Gastrocnemius medialis (tissue), 4 donors: ENCODE measurements around the gene ARL5C. TPM values are rescaled to one million over a fixed set of nuclear protein-coding genes. Genes with fewer than 3 reads are reported as not detected.

Experiments
- ATAC-seq, 2 donors: fragments of 150-250 bp; one replicate each; pipeline ENCODE4 v1.9.1; 2016
- DNase-seq, 2 donors: peaks; one replicate each; pipeline ENCODE4 v3.0.0-alpha.2; 2019
- H3K27ac ChIP-seq, 4 donors: fragments of 200-600 bp; sonication (generic); 1 replicate in 1 of 4; 2 replicates in 3 of 4; pipeline ENCODE4 v1.5.1; 2016 to 2018; ENCODE audit warnings: mild to moderate bottlenecking in 2 of 4, moderate library complexity in 1 of 4
- H3K27me3 ChIP-seq, 3 donors: fragments of 200-600 bp; sonication (generic) in 2 of 3; 1 replicate in 1 of 3; 2 replicates in 2 of 3; pipeline versions ENCODE4 v1.5.1 to v1.6.0; 2016 to 2019; ENCODE audit warnings: mild to moderate bottlenecking in 1 of 3, moderate library complexity in 1 of 3
- H3K36me3 ChIP-seq, 2 donors: fragments of 200-600 bp; sonication (generic) in 1 of 2; one replicate each; pipeline ENCODE4 v1.5.1; 2017 to 2018
- H3K4me1 ChIP-seq, 2 donors: fragments of 200-600 bp; sonication (generic) in 1 of 2; one replicate each; pipeline ENCODE4 v1.5.1; 2016 to 2017; ENCODE audit warnings: mild to moderate bottlenecking in 2 of 2
- H3K4me3 ChIP-seq, 4 donors: fragments of 200-600 bp; sonication (generic) in 3 of 4; 1 replicate in 1 of 4; 2 replicates in 3 of 4; pipeline ENCODE4 v1.5.1; 2016 to 2019; ENCODE audit warnings: mild to moderate bottlenecking in 2 of 4
- H3K9me3 ChIP-seq, 3 donors: fragments of 200-600 bp; sonication (generic) in 2 of 3; 1 replicate in 1 of 3; 2 replicates in 2 of 3; pipeline ENCODE4 v1.5.1; 2016 to 2019
- POLR2A ChIP-seq, 2 donors: fragments of 450-650 bp; IDR thresholded peaks; one replicate each; pipeline ENCODE4 v1.6.1; 2017; ENCODE audit warnings: antibody characterized with exemption in 2 of 2, mild to moderate bottlenecking in 2 of 2, moderate library complexity in 2 of 2
- in situ Hi-C, 4 donors: fragments of 200-750 bp; cut with MboI; loops; one replicate each; pipeline versions ENCODE4 v1.15.0 to v1.8.0; 2017; ENCODE audit warnings: low sequenced_read_pairs in 4 of 4
- intact Hi-C: fragments of 100-400 bp; cut with DNase I; formaldehyde crosslinking; loops from one replicate; pipeline ENCODE4 v1.15.1; 2023; ENCODE audit warnings: low total_unique reads
- total RNA-seq, 4 donors: library from RNA; depleted of rRNA; stranded (reverse); fragments of >200 nt; gene quantifications; one replicate each; pipeline versions ENCODE4 v1.1.0 to v1.2.3, GENCODE V29; 2016
- TF ChIP-seq, protein P1 (sequence below), 5 experiments: fragments of 450-650 bp in 3 of 5; fragments of 200-600 bp in 2 of 5; sonication (generic) in 2 of 5; IDR thresholded peaks in 4 of 5; conservative IDR thresholded peaks in 1 of 5; 1 replicate in 4 of 5; 2 replicates in 1 of 5; pipeline ENCODE4 v1.5.1; 2016 to 2019; ENCODE audit warnings: antibody characterized with exemption in 5 of 5, mild to moderate bottlenecking in 3 of 5, moderate library complexity in 3 of 5

The ARL5C gene
- total RNA-seq, 4 donors from 2014 or later = 0.20 to 0.22 TPM; not detected in 2

DNA sequence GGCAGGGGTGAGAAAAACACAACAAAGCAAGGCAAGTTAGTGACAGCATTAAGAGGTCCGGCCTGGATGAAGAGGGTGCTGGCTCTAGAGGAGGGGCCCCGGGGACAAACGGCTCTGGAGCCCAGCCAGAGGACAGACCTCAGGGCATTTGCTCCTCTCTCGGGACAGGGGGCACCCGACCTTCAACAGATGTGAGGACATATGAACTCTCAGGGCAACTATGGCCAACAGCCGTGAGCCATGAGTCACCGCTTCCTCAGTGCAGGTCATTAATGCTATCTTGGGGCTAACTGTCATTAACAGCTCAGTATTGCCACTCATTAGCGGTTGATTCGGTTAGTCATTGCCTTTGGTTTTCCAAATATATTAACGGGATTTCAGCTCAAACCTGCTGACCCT, 9.7 kb upstream of the ARL5C start:
- in situ Hi-C loops (no loop called here), intact Hi-C loops (loop anchor here (1.0 kb wide), 1 partner anchor 11 kb away; no protein-coding TSS in a partner anchor)
- H3K4me1 ChIP-seq = peaks cover 12 to 26% of the 10 kb centered on the region in 2 donors
- no peaks in the 10 kb centered on the region for H3K9me3 ChIP-seq
- ATAC-seq (peak; percentile 58 to 78), DNase-seq (peak in 1 of 2 donors; percentile 70)
- TF ChIP-seq POLR2A (IDR thresholded peaks at IDR 0.05) = no peak
- TF ChIP-seq, protein P1, sequence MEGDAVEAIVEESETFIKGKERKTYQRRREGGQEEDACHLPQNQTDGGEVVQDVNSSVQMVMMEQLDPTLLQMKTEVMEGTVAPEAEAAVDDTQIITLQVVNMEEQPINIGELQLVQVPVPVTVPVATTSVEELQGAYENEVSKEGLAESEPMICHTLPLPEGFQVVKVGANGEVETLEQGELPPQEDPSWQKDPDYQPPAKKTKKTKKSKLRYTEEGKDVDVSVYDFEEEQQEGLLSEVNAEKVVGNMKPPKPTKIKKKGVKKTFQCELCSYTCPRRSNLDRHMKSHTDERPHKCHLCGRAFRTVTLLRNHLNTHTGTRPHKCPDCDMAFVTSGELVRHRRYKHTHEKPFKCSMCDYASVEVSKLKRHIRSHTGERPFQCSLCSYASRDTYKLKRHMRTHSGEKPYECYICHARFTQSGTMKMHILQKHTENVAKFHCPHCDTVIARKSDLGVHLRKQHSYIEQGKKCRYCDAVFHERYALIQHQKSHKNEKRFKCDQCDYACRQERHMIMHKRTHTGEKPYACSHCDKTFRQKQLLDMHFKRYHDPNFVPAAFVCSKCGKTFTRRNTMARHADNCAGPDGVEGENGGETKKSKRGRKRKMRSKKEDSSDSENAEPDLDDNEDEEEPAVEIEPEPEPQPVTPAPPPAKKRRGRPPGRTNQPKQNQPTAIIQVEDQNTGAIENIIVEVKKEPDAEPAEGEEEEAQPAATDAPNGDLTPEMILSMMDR (IDR thresholded peaks at IDR 0.05 in 4 of 5, conservative IDR thresholded peaks at IDR 0.05 in 1 of 5) = no peak
- H3K27me3 ChIP-seq = no peaks in the 10 kb centered on the region
- no peak overlapping the region for H3K4me3 ChIP-seq
- H3K27ac ChIP-seq = peak overlapping the region; percentile 66 to 81 (median 72)
- H3K36me3 ChIP-seq = peaks cover 0 to 40% of the 10 kb centered on the region in 2 donors

DNA sequence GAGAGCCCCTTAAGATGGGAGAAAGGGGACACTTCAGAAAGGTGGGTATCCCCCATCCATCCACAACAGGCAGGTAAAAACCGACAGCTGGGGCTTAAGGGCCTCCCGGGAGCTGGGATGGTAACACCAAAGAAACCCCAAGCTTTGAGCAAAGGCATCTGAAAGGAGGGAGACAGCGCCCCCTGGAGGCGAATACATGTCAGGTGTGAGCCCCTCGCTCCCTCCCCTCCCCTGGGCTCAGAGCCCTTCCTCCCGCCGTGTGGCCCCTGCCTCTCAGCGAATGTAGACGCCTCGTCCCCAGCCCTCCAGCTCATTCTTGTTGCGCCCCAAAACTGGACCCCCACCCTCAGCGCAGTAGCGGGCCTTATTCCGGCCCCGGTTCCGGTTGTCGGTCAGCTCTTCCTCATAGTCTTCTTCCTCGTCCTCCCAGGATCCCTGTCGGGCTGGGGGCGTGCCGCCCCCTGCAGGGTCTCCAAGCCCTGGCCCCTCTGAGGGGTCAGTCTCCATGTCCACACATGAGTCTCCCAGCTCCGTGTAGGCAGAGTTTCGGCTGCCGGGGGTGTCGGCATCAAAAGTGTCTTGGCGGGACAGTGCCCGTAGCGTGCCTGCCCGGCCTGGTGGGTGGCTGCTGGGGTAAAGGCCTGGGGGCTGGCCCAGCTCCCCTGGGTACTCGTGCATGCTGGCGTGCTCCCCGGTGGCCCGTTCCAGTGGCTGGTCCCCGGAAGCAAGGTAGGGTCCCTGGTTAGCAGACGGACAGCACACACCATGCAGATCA, 9.1 kb upstream of the ARL5C start:
- Histone ChIP-seq H3K36me3 (peaks cover 0 to 34% of the 10 kb centered on the region in 2 donors), H3K4me1 (peaks cover 12 to 26% of the 10 kb centered on the region in 2 donors), H3K4me3 (no peak overlapping the region), H3K9me3 (no peaks in the 10 kb centered on the region), H3K27ac (peak overlapping the region; percentile 66 to 81 (median 72)), H3K27me3 (no peaks in the 10 kb centered on the region)
- TF ChIP-seq, protein P1 (IDR thresholded peaks at IDR 0.05 in 4 of 5, conservative IDR thresholded peaks at IDR 0.05 in 1 of 5) = peak; percentile 77 to 94 (median 84)
- no peak for TF ChIP-seq POLR2A (IDR thresholded peaks at IDR 0.05)
- intact Hi-C loops = loop anchor here (1.0 kb wide), 1 partner anchor 11 kb away; no protein-coding TSS in a partner anchor
- in situ Hi-C loops = loop anchor here in 1 of 4 donors (25.0 kb wide), 1 partner anchor 313 kb away; the partner anchor contains the start of genes LASP1 and RPL23
- ATAC-seq (peak; percentile 68), DNase-seq (peak; percentile 55 to 77)

- intact Hi-C loops = no loop called here
- DNase-seq = peak in 1 of 2 donors; percentile 28
- in situ Hi-C loops = loop anchor here in 1 of 4 donors (25.0 kb wide), 1 partner anchor 311 kb away; the partner anchor contains the start of genes LASP1 and RPL23
Observed at GRCh38 chr17:39173526-39174274, 7.7 kb upstream of the ARL5C start.

GRCh38 chr17:39173080-39173479, 7.1 kb upstream of the ARL5C start:
- Histone ChIP-seq H3K27me3 (no peaks in the 10 kb centered on the region), H3K36me3 (peaks cover 0 to 17% of the 10 kb centered on the region in 2 donors), H3K9me3 (no peaks in the 10 kb centered on the region), H3K27ac (no peak overlapping the region), H3K4me1 (peaks cover 12 to 26% of the 10 kb centered on the region in 2 donors), H3K4me3 (no peak overlapping the region)
- ATAC-seq (no peak), DNase-seq (no peak)
- intact Hi-C loops (no loop called here), in situ Hi-C loops (loop anchor here in 1 of 4 donors (25.0 kb wide), 1 partner anchor 311 kb away; the partner anchor contains the start of genes LASP1 and RPL23)
- no peak for TF ChIP-seq POLR2A (IDR thresholded peaks at IDR 0.05)
- TF ChIP-seq, protein P1 (IDR thresholded peaks at IDR 0.05 in 4 of 5, conservative IDR thresholded peaks at IDR 0.05 in 1 of 5) = no peak

More at GRCh38 chr17:39173526-39174274, 7.7 kb upstream of the ARL5C start:
- Histone ChIP-seq H3K36me3 (peaks cover 0 to 23% of the 10 kb centered on the region in 2 donors), H3K4me3 (no peak overlapping the region), H3K9me3 (no peaks in the 10 kb centered on the region), H3K4me1 (peaks cover 12 to 26% of the 10 kb centered on the region in 2 donors), H3K27ac (peak overlapping the region in 2 of 4 donors; percentile 69 to 74), H3K27me3 (no peaks in the 10 kb centered on the region)
- peak in 1 of 2 donors; percentile 1 for ATAC-seq
- no peak for TF ChIP-seq POLR2A (IDR thresholded peaks at IDR 0.05)
- TF ChIP-seq, protein P1 (IDR thresholded peaks at IDR 0.05 in 4 of 5, conservative IDR thresholded peaks at IDR 0.05 in 1 of 5) = no peak
